ENCODE measurements around the gene STX11.

The STX11 gene

GRCh38 chr6:144153971-144154370, 3.7 kb downstream of the STX11 start:
- H3K9me3 ChIP-seq (ENCODE audit: insufficient read depth, low read length), result no peaks in the 10 kb centered on the region
- H3K9ac ChIP-seq (ENCODE audit: low read length), result no peak overlapping the region
- H3K27ac ChIP-seq (ENCODE audit: low read length), result no peak overlapping the region
- H4K20me1 ChIP-seq (ENCODE audit: insufficient read depth, low read length), result no peaks in the 10 kb centered on the region
- no peak overlapping the region for H2AFZ ChIP-seq (ENCODE audit: low read depth, low read length)
- H3K36me3 ChIP-seq (replicated peaks; ENCODE audit: low read depth, low read length), result no peaks in the 10 kb centered on the region
- H3K4me3 ChIP-seq (ENCODE audit: low read length), result no peak overlapping the region
- H3K4me1 ChIP-seq (ENCODE audit: low read length), result peaks cover 29% of the 10 kb centered on the region
- TF ChIP-seq CTCF (IDR thresholded peaks at IDR 0.05; ENCODE audit: low read depth, low read length), result no peak
- TF ChIP-seq EZH2phosphoT487 (IDR thresholded peaks at IDR 0.05; ENCODE audit: low read depth), result no peak
- 0 out of 2 replicates have a peak, but pooled peaks cover 4% of the 10 kb centered on the region for H3K27me3 ChIP-seq (ENCODE audit: low read depth, low read length)
- H3K79me2 ChIP-seq (ENCODE audit: low read length), result no peaks in the 10 kb centered on the region
- no peak overlapping the region for H3K4me2 ChIP-seq (ENCODE audit: low read length)

- Histone ChIP-seq H3K4me1 (ENCODE audit: low read length) (peaks cover 24% of the 10 kb centered on the region), H3K27me3 (ENCODE audit: low read depth, low read length) (no peaks in the 10 kb centered on the region), H3K4me3 (ENCODE audit: low read length) (no peak overlapping the region), H3K9me3 (ENCODE audit: insufficient read depth, low read length) (no peaks in the 10 kb centered on the region), H4K20me1 (ENCODE audit: insufficient read depth, low read length) (no peaks in the 10 kb centered on the region), H3K27ac (ENCODE audit: low read length) (no peak overlapping the region), H3K4me2 (ENCODE audit: low read length) (peak overlapping the region; percentile 37), H2AFZ (ENCODE audit: low read depth, low read length) (no peak overlapping the region), H3K79me2 (ENCODE audit: low read length) (no peaks in the 10 kb centered on the region), H3K36me3 (replicated peaks; ENCODE audit: low read depth, low read length) (no peaks in the 10 kb centered on the region), H3K9ac (ENCODE audit: low read length) (no peak overlapping the region)
- TF ChIP-seq CTCF (IDR thresholded peaks at IDR 0.05; ENCODE audit: low read depth, low read length), result no peak
- TF ChIP-seq EZH2phosphoT487 (IDR thresholded peaks at IDR 0.05; ENCODE audit: low read depth), result no peak
Observed at GRCh38 chr6:144155529-144155928, 5.2 kb downstream of the STX11 start.

GRCh38 chr6:144156338-144156737, 6.0 kb downstream of the STX11 start:
- H3K27me3 ChIP-seq (ENCODE audit: low read depth, low read length), result no peaks in the 10 kb centered on the region
- no peaks in the 10 kb centered on the region for H3K79me2 ChIP-seq (ENCODE audit: low read length)
- TF ChIP-seq CTCF (IDR thresholded peaks at IDR 0.05; ENCODE audit: low read depth, low read length) (no peak), EZH2phosphoT487 (IDR thresholded peaks at IDR 0.05; ENCODE audit: low read depth) (no peak)
- no peak overlapping the region for H2AFZ ChIP-seq (ENCODE audit: low read depth, low read length)
- peaks cover 23% of the 10 kb centered on the region for H3K4me1 ChIP-seq (ENCODE audit: low read length)
- H3K4me3 ChIP-seq (ENCODE audit: low read length), result no peak overlapping the region
- H4K20me1 ChIP-seq (ENCODE audit: insufficient read depth, low read length), result no peaks in the 10 kb centered on the region
- no peak overlapping the region for H3K9ac ChIP-seq (ENCODE audit: low read length)
- peak overlapping the region; percentile 32; the same call in 1 of the 2 replicates for H3K4me2 ChIP-seq (ENCODE audit: low read length)
- H3K9me3 ChIP-seq (ENCODE audit: insufficient read depth, low read length), result no peaks in the 10 kb centered on the region
- no peak overlapping the region for H3K27ac ChIP-seq (ENCODE audit: low read length)
- H3K36me3 ChIP-seq (replicated peaks; ENCODE audit: low read depth, low read length), result no peaks in the 10 kb centered on the region

GRCh38 chr6:144156991-144157390, 6.7 kb downstream of the STX11 start:
- TF ChIP-seq CTCF (IDR thresholded peaks at IDR 0.05; ENCODE audit: low read depth, low read length) (no peak), EZH2phosphoT487 (IDR thresholded peaks at IDR 0.05; ENCODE audit: low read depth) (no peak)
- Histone ChIP-seq H3K4me1 (ENCODE audit: low read length) (peaks cover 17% of the 10 kb centered on the region), H3K4me3 (ENCODE audit: low read length) (no peak overlapping the region), H3K4me2 (ENCODE audit: low read length) (no peak overlapping the region), H3K9me3 (ENCODE audit: insufficient read depth, low read length) (no peaks in the 10 kb centered on the region), H3K36me3 (replicated peaks; ENCODE audit: low read depth, low read length) (no peaks in the 10 kb centered on the region), H3K9ac (ENCODE audit: low read length) (no peak overlapping the region), H2AFZ (ENCODE audit: low read depth, low read length) (no peak overlapping the region), H4K20me1 (ENCODE audit: insufficient read depth, low read length) (no peaks in the 10 kb centered on the region), H3K27ac (ENCODE audit: low read length) (no peak overlapping the region), H3K79me2 (ENCODE audit: low read length) (no peaks in the 10 kb centered on the region), H3K27me3 (ENCODE audit: low read depth, low read length) (no peaks in the 10 kb centered on the region)

Data from OCI-LY3 (cell line).